CD4-positive, alpha-beta T cell treated with Interleukin-6 at 100 ng/mL for 8 hours (primary cell): ENCODE results near the gene ANKRD13A.
"Not testable (repeated sequence)": the region's sequence is repeated elsewhere in the genome, so short reads cannot be mapped to it uniquely, and the experiment has no call there.

Experiments
- DNase-seq: peaks from one replicate; pipeline ENCODE4 v3.0.0-alpha.2; 2020; ENCODE audit warnings: mixed read lengths, low spot score

Gene ANKRD13A

DNA sequence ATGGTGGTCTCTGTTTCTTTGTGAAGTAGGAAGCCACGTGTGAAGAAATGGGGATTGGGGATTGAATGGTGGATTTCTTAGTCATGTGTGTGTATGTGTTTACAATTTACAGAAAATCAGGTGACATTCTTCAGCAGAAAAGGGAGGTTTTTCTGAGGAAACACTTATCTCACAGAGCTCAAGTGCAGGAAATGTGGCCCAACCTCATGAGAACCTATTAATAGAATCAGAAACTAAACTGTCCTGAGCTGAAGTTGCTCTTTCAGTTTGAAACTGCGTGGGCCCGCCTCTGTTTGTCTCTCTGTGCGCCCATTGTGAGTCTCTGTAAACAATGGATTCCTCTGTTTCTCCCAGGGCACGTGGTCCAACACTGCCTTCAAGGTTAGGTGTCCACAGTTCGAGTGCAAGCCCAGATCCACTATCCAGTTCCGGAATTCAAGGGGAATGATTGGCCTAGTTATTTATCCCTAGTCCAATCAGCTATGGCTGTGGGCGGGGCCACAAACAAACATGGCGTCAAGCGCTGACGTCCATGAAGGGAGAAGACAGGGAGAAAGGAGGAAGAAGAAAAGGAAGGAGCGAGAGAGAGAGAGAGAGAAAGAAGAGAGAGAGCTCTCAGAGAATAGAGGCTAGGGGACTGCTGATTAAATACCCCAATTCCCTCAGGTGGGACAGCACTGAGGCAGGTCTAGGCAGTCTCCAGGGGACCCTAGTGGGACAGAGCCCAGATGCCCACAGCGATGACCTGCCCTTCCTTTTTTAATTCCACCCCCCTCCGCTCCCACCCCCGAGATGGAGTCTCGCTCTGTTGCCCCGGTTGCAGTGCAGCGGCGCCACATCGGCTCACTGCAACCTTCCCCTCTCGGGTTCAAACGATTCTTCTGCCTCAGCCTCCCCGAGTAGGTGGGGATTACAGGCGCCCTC, 80.5 kb downstream of the ANKRD13A start:
- peak; percentile 77 for DNase-seq

DNA sequence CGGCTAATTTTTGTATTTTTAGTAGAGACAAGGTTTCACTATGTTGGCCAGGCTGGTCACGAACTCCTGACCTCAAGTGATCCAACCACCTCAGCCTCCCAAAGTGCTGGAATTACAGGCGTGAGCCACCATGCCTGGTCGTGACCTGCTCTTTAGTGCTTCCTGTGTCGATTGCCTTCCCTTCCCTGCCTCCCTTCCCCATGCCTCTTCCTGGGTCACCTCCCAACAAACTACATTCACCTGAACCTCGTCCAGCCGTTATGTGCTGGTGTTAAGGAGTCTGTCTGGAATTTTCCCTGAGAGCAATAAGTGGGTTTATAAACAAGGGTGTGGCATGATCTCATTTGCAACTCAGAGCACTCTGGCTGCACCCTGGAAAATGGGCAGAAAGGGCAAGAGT, 81.2 kb downstream of the ANKRD13A start:
- DNase-seq: no peak

DNA sequence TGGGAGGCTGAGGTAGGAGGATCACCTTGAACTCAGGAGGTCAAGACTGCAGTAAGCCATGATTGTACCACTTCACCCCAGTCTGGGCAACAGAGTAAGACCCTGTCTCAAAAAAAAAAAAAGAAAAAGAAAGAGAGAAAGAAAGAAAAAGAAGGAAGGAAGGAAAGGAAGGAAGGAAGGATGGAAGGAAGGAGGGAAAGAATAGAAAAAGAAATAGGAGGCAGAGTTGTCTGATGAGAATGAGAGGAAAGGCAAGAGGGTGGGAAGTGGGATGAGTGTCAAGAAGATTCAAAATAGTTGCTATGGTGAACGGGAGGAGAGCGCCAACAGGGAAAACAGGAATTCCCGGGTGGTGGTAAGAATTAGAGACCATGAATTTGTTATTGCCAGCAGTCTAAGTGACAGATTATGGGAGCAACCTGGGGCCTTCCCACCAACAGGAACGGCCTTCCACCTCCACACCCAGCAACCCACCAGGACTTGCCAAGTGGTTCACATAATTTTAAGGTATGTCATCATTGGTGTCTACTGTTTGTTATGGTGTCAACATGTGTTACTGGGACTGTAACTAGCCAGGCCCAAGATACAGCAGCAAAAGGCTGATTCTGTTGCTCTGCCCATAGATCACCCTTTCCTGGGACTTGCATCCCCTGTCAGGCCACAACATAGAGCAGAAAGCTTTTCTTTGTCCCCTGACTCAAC, 85.2 kb downstream of the ANKRD13A start:
- DNase-seq: no peak

DNA sequence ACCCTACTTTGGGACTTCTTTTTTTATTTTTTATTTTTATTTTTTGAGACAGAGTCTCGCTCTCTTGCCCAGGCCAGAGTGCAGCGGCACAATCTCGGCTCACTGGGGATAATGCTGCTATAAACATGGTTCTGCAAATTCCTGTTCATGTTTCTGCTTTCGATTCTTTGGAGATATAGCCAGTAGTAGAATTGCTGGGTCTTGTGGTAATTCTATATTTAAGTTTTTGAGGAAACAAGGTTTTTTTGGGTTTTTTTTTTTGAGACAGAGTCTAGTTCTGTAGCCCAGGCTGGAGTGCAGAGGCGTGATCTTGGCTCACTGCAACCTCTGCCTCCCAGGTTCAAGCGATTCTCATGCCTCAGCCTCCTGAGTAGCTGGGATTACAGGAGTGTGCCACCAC, 89.0 kb downstream of the ANKRD13A start:
- not testable (repeated sequence) for DNase-seq

DNA sequence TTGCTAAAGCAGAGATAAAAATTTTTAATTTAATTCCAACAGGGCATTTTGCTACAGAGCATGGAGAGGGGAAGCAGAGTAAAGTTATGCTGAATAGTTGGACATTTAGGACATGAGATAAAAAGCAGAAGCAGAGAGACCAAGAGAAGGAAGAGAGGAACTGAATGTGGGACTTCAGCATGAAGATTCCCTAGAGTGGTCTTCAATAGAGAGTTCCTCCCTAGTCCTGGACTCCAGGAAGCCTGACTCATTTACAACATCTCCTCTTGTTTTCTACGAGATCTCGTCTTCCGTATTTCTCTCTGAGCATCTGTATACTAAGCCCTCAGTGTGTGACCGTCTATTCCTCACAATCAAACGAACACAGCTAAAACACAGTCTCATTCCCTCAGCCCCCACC, 89.7 kb downstream of the ANKRD13A start:
- DNase-seq: no peak
